Activated CD8-positive, alpha-beta memory T cell treated with anti-CD3 and anti-CD28 coated beads for 36 hours (primary cell): ENCODE data around the gene ERAP2. TPM values are rescaled to one million over a fixed set of nuclear protein-coding genes. Genes with fewer than 3 reads are reported as not detected.
"Not testable (repeated sequence)": the region's sequence is repeated elsewhere in the genome, so short reads cannot be mapped to it uniquely, and the experiment has no call there.

Source experiments
- CTCF ChIA-PET: fragments of 350-600 bp; sonication (Branson Sonifier 250); formaldehyde crosslinking; loops from one replicate; lab custom pipeline; 2021; ENCODE audit warnings: antibody characterized with exemption; lab: Charles Lee
- POLR2A ChIA-PET: fragments of 350-600 bp; sonication (Branson Sonifier 250); formaldehyde crosslinking; loops from one replicate; lab custom pipeline; 2021; ENCODE audit warnings: antibody characterized with exemption; lab: Charles Lee
- total RNA-seq, 2 experiments: library from RNA; stranded (reverse); gene quantifications; one replicate each; pipeline ENCODE4 v1.2.3, GENCODE V29; 2021

Gene ERAP2, protein sequence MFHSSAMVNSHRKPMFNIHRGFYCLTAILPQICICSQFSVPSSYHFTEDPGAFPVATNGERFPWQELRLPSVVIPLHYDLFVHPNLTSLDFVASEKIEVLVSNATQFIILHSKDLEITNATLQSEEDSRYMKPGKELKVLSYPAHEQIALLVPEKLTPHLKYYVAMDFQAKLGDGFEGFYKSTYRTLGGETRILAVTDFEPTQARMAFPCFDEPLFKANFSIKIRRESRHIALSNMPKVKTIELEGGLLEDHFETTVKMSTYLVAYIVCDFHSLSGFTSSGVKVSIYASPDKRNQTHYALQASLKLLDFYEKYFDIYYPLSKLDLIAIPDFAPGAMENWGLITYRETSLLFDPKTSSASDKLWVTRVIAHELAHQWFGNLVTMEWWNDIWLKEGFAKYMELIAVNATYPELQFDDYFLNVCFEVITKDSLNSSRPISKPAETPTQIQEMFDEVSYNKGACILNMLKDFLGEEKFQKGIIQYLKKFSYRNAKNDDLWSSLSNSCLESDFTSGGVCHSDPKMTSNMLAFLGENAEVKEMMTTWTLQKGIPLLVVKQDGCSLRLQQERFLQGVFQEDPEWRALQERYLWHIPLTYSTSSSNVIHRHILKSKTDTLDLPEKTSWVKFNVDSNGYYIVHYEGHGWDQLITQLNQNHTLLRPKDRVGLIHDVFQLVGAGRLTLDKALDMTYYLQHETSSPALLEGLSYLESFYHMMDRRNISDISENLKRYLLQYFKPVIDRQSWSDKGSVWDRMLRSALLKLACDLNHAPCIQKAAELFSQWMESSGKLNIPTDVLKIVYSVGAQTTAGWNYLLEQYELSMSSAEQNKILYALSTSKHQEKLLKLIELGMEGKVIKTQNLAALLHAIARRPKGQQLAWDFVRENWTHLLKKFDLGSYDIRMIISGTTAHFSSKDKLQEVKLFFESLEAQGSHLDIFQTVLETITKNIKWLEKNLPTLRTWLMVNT
- 10 to 100 TPM; 32.0 to 37.8 TPM for total RNA-seq

GRCh38 chr5:96876292-96876850, at the start of gene ERAP2:
TSS of gene ERAP2 (plus strand) at chr5:96876500. CDS start at chr5:96879686, 3,186 bp downstream.
- CTCF ChIA-PET = interaction anchor here (0.7 to 2.0 kb wide), 3 partner anchors 12 to 68 kb away, joined by 3 to 5 read pairs (median 4); no protein-coding TSS in a partner anchor

GRCh38 chr5:96829297-96829696, 47.0 kb upstream of the ERAP2 start:
- CTCF ChIA-PET = no interaction called here
- POLR2A ChIA-PET = no interaction called here

More at GRCh38 chr5:96876292-96876850, at the start of gene ERAP2:
- POLR2A ChIA-PET = interaction anchor here (0.6 to 1.6 kb wide), 5 partner anchors 58 to 1321 kb away, joined by 3 to 8 read pairs (median 4); partner anchors contain the start of genes ARSK, ERAP1, LNPEP and SKIC3

DNA sequence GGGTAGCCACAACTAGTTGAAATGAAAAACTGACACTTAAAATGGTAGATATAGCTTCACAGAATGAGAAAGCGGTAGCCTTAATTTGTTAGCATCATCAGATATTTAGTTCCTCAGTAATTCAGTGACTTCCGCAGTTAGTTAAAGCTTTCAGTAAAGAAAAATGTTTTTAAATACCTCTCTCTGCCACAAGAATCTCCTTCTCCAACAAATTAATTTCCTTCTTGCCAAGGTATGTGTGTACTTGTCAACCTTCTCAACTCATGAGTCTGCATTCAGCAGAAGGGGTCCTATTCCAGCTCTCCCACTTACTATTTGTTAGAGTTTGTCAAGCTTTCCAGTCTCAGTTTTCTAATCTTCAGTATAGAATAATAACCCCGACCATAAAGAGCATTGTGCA, 42.3 kb upstream of the ERAP2 start:
- POLR2A ChIA-PET = no interaction called here
- CTCF ChIA-PET = no interaction called here

DNA sequence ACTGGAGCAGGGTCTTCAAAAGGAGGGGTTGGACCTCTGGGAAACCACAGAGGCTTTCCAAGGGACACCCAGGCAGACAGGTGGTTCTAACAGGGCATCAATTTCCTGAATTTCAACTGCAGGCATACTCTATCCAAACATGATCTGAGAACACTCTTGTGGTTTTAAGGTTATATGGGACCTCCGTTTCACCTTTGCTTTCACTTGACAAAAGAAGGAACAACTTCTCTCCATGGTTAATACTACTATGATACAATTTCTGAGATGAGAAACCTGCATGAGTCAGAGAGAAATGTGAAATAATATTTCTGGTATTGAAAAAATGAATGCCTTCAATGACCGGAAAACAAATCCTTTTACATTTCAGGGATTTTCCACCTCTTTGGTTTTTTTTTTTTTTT, 40.5 kb upstream of the ERAP2 start:
- ChIA-PET POLR2A (no interaction called here), CTCF (no interaction called here)

DNA sequence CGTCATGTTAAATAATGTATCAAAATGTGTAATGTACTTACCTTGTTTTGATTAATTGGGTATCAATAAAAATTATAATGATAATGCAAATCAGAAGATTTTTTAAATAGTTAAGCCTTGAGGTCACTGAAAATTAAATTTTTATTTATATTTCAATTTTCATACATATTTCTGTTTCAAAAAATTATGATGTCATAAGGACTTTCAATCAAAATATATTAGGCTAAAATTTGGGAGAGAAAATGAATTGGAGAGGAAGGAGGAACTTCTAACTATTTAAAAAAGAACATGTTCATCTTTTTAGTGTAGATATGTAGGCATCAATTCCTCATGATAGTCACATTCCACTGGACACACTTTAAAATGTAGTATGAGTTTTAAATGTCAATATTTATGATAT, 39.5 kb upstream of the ERAP2 start:
- POLR2A ChIA-PET = no interaction called here

GRCh38 chr5:96837303-96837702, 39.0 kb upstream of the ERAP2 start:
- ChIA-PET CTCF (no interaction called here), POLR2A (no interaction called here)

More for the DNA sequence above, 39.5 kb upstream of the ERAP2 start:
- CTCF ChIA-PET = no interaction called here

- CTCF ChIA-PET = no interaction called here
Observed at GRCh38 chr5:96838201-96839070, 37.9 kb upstream of the ERAP2 start.

DNA sequence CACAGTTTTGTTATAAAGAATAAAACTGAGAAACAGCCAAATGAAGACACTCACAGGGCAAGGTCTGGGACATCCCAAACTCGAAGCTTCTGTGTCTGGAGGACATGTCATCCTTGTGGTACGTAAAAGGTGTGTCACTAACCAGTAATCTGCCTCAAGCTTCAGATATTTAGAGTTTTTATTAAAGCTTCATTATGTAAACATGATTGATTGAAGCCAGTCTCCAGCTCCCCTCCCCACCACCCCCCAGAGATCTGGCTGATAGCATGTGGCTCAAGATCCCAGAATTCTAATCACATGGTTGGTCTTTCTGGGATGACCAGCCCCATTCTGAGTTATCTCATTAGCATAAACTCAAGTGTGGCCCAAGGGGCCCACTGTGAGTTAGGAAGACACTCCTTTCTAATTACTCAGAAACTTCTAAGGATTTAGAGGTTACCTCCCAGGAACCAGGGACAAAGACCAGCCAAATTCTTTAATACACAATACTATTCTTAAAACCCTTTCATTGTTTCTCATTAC, 37.2 kb upstream of the ERAP2 start:
- ChIA-PET CTCF (no interaction called here), POLR2A (no interaction called here)

More at GRCh38 chr5:96838201-96839070, 37.9 kb upstream of the ERAP2 start:
- POLR2A ChIA-PET = no interaction called here

DNA sequence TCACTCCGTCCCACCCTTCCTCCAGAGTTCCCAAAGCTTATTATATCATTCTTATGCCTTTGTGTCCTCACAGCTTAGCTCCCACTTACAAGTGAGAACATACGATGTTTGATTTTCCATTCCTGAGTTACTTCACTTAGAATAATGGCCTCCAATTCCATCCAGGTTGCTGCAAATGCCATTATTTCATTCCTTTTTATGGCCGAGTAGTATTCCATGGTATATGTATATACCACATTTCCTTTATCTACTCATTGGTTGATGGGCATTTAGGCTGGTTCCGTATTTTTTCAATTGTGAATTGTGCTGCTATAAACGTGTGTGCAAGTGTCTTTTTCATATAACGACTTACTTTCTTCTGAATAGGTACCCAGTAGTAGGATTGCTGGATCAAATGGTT, 34.4 kb upstream of the ERAP2 start:
- CTCF ChIA-PET, POLR2A ChIA-PET: not testable (repeated sequence)

GRCh38 chr5:96843140-96843539, 33.2 kb upstream of the ERAP2 start:
- ChIA-PET POLR2A (no interaction called here), CTCF (no interaction called here)

DNA sequence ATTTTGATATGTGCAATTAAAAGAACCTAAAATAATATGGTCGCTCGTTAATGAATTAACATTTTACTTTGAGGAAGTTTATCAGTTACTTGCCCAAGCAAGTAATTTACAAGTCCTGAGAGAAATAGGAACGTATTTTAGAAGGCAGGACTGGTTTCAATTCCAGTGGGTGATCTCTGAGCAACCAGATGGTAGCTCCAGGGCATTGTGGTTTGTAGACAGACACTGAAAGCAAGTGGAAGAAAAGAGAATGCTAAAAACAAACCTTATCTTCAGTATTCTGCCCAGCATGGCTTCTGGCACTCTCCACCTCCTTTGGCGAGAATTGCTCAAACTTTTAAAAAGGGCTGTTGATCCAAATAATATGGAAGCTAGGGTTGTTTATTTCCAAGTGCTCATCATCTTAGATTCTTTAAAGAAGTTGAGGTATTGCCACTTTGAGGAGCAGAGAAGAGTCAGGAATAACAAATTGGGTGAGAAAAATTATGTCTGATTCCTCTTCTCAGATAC, 31.8 kb upstream of the ERAP2 start:
- POLR2A ChIA-PET = no interaction called here
- CTCF ChIA-PET = no interaction called here

DNA sequence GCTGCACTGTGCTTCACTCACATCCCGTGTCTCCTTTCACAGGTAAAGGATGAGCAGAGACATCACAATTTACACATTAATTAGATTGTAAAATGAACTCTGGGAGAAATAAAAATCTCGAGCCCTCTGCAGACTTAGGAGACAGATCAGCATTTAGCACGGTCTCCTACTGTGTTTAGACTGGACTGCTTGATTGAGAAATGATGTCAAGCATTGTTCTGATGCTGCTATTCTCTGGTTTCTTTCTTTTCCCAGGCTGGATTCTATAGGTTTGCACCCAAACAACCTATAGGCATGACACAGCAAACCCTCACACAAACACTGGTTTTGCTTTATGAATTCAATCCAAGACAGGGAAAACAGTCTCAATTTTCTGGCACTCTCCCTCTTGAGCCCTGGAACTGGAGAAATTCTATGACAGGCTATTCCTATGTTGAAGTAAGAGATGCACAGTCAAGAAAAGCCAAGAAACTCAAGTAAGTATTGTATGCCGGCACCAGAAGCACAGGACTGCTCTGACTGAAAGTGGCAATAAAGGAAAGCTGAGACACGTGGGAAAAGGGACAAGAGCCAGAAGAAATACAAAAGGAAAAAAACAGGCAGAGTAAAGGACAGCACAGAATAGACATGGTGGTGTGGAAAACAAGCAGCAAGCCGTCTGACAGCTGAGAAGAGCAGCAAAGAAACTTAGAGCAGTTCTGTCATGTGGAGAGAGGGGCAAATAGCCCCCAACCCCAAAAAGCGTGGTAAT, 24.8 kb upstream of the ERAP2 start:
- POLR2A ChIA-PET = no interaction called here

DNA sequence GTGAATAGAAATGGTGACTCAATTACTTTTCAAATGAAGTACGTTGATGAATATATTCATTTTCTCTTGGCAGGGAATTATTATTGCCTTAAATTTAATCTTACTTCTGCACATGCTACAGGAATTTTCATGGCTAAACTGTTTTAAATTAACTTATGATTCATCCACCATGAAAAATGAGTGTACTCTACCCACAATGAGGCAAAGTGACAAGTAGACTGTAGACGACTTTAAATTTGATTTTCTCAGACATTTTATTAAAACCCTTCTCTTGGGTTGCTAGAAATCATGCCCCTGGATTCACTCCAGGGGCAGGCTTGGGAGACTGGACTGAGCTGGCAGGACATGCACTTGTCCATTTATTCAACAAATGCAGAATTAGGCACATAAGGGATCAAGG, 23.5 kb upstream of the ERAP2 start:
- ChIA-PET POLR2A (no interaction called here), CTCF (no interaction called here)

More for the DNA sequence above, 24.8 kb upstream of the ERAP2 start:
- CTCF ChIA-PET = no interaction called here

DNA sequence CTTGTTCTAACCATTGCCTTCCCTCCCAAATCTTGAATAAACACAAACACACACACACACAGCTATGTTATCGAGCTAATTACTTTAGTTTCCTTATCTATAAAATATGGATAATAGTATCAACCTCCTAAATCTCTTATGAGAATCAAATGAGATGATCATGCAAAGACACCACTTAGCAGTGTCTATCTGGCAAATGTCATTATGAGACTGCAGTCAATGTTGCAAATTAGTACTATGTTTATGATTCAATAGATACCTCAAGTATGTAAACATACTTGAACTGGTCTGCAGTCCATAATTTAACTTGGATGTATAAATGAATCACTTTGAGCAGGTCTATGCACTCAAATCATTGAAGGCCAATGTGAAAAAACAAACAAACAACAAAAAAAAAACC, 22.2 kb upstream of the ERAP2 start:
- CTCF ChIA-PET = no interaction called here
- POLR2A ChIA-PET = no interaction called here

GRCh38 chr5:96855031-96855872, 21.0 kb upstream of the ERAP2 start:
- ChIA-PET CTCF (no interaction called here), POLR2A (no interaction called here)

DNA sequence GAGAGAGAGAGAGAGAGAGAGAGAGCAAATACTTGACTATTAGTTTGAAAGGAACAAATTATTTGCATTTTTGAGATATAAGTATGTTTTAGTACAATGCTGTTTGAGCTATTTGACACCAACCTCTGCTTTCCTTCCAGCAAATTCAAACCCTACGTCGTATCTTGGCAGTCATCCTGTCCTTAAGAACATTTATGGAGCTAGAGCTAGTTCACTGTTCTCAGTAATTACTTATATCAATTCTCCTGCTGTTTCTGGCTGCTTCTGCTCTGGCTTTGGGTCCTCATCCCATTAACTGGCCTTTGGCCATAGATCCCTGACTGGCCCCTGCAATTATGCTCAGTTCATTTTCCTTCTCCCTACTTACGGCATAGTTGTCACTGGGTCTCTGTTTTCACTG, 19.9 kb upstream of the ERAP2 start:
- ChIA-PET POLR2A (no interaction called here), CTCF (interaction anchor here (0.7 kb wide), 1 partner anchor 948 kb away, joined by 4 read pairs; no protein-coding TSS in a partner anchor)

GRCh38 chr5:96857454-96857853, 18.8 kb upstream of the ERAP2 start:
- POLR2A ChIA-PET = no interaction called here

More at GRCh38 chr5:96857454-96857853, 18.8 kb upstream of the ERAP2 start:
- CTCF ChIA-PET = interaction anchor here (0.7 kb wide), 1 partner anchor 12 kb away, joined by 4 read pairs; no protein-coding TSS in a partner anchor
